Thyroid gland (tissue), 4 donors: ENCODE data around the gene NVL.

Experiments used
- CTCF ChIP-seq, 6 experiments: fragments of 200-600 bp in 3 of 6; fragments of 450-650 bp in 3 of 6; sonication (generic) in 3 of 6; IDR thresholded peaks; one replicate each; pipeline ENCODE4 v1.5.1; 2016 to 2019; ENCODE audit warnings: antibody characterized with exemption in 6 of 6, mild to moderate bottlenecking in 2 of 6, inconsistent platforms in 1 of 6, moderate library complexity in 1 of 6
- POLR2A ChIP-seq, 2 donors: fragments of 450-650 bp; IDR thresholded peaks; one replicate each; pipeline ENCODE4 v1.6.1; 2017; ENCODE audit warnings: antibody characterized with exemption in 2 of 2, mild to moderate bottlenecking in 2 of 2, moderate library complexity in 1 of 2

GRCh38 chr1:224357626-224358124 is 27.7 kb upstream of the NVL start:
- no peak for TF ChIP-seq CTCF (IDR thresholded peaks at IDR 0.05)
- no peak for TF ChIP-seq POLR2A (IDR thresholded peaks at IDR 0.05)
